Vagina (tissue), 2 donors: ENCODE results near the gene ABAT.

Experiments
- POLR2A ChIP-seq, 2 donors: fragments of 450-650 bp; IDR thresholded peaks; one replicate each; pipeline ENCODE4 v1.6.1; 2017; ENCODE audit warnings: antibody characterized with exemption in 2 of 2, mild to moderate bottlenecking in 2 of 2, moderate library complexity in 2 of 2
- TF ChIP-seq, protein P1 (sequence below), 3 experiments: fragments of 450-650 bp in 2 of 3; fragments of 200-600 bp in 1 of 3; sonication (generic) in 1 of 3; IDR thresholded peaks; one replicate each; pipeline ENCODE4 v1.5.1; 2017 to 2019; ENCODE audit warnings: antibody characterized with exemption in 3 of 3, mild to moderate bottlenecking in 2 of 3, moderate library complexity in 2 of 3

DNA sequence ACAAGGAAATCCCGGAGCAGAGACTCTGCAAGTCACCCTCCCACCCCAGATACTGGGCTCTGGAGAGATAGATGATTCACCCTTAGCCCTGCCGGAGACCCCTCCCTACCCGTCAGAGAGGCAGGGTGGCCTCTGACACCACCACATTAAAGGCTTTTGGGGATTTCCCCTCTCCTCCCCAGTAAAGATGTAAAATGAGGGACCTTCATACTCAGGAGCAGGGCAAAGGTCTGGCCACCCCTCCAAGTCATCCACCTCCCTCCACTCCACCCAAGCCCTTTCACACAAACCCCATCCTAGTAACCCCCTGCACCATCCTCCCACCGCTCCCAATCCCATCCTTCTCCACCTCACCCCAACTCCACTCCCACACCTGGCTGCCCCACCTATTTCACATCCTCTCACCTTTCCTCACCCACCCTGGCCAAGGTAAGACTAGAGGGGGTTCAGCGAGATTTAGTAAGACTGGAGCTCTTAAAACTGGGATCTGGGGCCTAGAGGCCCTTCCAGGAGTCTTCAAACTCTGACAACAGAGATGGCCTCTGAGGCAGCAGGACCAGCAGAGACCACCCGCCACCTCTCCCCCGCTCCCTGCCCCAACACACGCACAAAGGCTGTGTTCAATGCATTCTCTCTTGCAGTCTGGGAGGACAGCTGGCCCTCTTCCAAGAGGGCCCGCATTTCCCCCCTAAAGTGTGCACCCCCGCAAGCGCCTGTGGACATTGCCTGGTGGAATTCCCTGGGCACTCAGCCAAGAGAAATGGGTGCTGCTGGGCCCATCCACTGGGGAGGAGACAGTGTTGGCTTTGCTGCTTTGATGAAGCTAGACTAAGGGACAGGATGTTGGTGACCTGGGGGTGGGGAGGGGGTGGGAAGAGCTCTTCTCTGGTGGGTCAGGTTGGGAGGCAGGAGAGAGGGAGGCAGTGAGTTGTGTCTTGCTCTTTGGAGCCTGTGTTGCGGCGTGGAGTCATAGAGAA is 1.1 kb downstream of the ABAT start:
- TF ChIP-seq, protein P1, sequence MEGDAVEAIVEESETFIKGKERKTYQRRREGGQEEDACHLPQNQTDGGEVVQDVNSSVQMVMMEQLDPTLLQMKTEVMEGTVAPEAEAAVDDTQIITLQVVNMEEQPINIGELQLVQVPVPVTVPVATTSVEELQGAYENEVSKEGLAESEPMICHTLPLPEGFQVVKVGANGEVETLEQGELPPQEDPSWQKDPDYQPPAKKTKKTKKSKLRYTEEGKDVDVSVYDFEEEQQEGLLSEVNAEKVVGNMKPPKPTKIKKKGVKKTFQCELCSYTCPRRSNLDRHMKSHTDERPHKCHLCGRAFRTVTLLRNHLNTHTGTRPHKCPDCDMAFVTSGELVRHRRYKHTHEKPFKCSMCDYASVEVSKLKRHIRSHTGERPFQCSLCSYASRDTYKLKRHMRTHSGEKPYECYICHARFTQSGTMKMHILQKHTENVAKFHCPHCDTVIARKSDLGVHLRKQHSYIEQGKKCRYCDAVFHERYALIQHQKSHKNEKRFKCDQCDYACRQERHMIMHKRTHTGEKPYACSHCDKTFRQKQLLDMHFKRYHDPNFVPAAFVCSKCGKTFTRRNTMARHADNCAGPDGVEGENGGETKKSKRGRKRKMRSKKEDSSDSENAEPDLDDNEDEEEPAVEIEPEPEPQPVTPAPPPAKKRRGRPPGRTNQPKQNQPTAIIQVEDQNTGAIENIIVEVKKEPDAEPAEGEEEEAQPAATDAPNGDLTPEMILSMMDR (IDR thresholded peaks at IDR 0.05): no peak
- TF ChIP-seq POLR2A (IDR thresholded peaks at IDR 0.05): no peak
